GM18519 (cell line): Measurements from ENCODE around the gene GLRX3.

Experiments used
- ATAC-seq: cut with Tn5 transposase; IDR thresholded peaks from one replicate; pipeline ENCODE4 v1.9.1; 2021; ENCODE audit warnings: mild to moderate bottlenecking, moderate library complexity; ENCODE audit not compliant: unreplicated experiment, low FRiP score

GLRX3 gene

GRCh38 chr10:130203626-130204025 lies 67.4 kb downstream of the GLRX3 start:
- ATAC-seq = no peak

- no peak for ATAC-seq
Observed at GRCh38 chr10:130206216-130206737, 70.1 kb downstream of the GLRX3 start.

GRCh38 chr10:130207205-130207604 lies 71.0 kb downstream of the GLRX3 start:
- no peak for ATAC-seq

GRCh38 chr10:130208807-130209206 lies 72.6 kb downstream of the GLRX3 start:
- no peak for ATAC-seq

- ATAC-seq = no peak
Observed at GRCh38 chr10:130212746-130213145, 76.6 kb downstream of the GLRX3 start.

GRCh38 chr10:130213286-130214080 lies 77.3 kb downstream of the GLRX3 start:
- ATAC-seq = no peak

GRCh38 chr10:130214431-130214830 lies 78.2 kb downstream of the GLRX3 start:
- ATAC-seq = no peak

- no peak for ATAC-seq
Observed at GRCh38 chr10:130215151-130215930, 79.2 kb downstream of the GLRX3 start.

GRCh38 chr10:130215931-130216231 lies 79.7 kb downstream of the GLRX3 start:
- ATAC-seq = no peak

- ATAC-seq = no peak
Observed at GRCh38 chr10:130218181-130218641, 82.0 kb downstream of the GLRX3 start.

- ATAC-seq = no peak
Observed at GRCh38 chr10:130218936-130219335, 82.7 kb downstream of the GLRX3 start.

- no peak for ATAC-seq
Observed at GRCh38 chr10:130220251-130221185, 84.3 kb downstream of the GLRX3 start.

GRCh38 chr10:130221456-130222375 lies 85.5 kb downstream of the GLRX3 start:
- ATAC-seq = no peak

- ATAC-seq = no peak
Observed at GRCh38 chr10:130222381-130222780, 86.2 kb downstream of the GLRX3 start.

GRCh38 chr10:130224228-130224627 lies 88.0 kb downstream of the GLRX3 start:
- no peak for ATAC-seq

- no peak for ATAC-seq
Observed at GRCh38 chr10:130226012-130226411, 89.8 kb downstream of the GLRX3 start.

- no peak for ATAC-seq
Observed at GRCh38 chr10:130227883-130228282, 91.7 kb downstream of the GLRX3 start.
